GM12878 (cell line): ENCODE results near the gene NEO1. TPM values are rescaled to one million over a fixed set of nuclear protein-coding genes. Genes with fewer than 3 reads are reported as not detected.

Experiments used
- ATAC-seq: fragments of 200-7000 bp; cut with Tn5 transposase; 3 replicates; pipeline ENCODE4 v1.9.1; 2020; ENCODE audit warnings: mild to moderate bottlenecking, moderate library complexity
- BruUV-seq: library from RNA; stranded (reverse); fragments of 400-500 nt; replicated peaks from 2 replicates; lab custom pipeline; 2021; lab: Mats Ljungman, UMichigan
- CTCF ChIA-PET: fragments of 300-600 bp; sonication (Branson Sonifier 250); formaldehyde crosslinking; extraction: SDS; loops from one replicate; lab custom pipeline; 2021; ENCODE audit warnings: inconsistent platforms; lab: Yijun Ruan, JAX
- POLR2A ChIA-PET: fragments of 350-600 bp; formaldehyde crosslinking; extraction: SDS; loops from one replicate; lab custom pipeline; 2021; ENCODE audit warnings: inconsistent platforms; lab: Charles Lee
- RAD21 ChIA-PET: fragments of 300-600 bp; sonication (Branson Sonifier 250); formaldehyde crosslinking; loops from one replicate; lab custom pipeline; 2023; ENCODE audit warnings: antibody characterized with exemption; ENCODE audit not compliant: unreplicated experiment; lab: Charles Lee
- SMC1A ChIA-PET: fragments of 300-600 bp; sonication (Branson Sonifier 250); formaldehyde crosslinking; loops from one replicate; lab custom pipeline; 2023; ENCODE audit not compliant: unreplicated experiment, uncharacterized antibody; lab: Charles Lee
- DNase-seq: peaks from one replicate; pipeline ENCODE4 v3.0.0-alpha.2; 2011; ENCODE audit warnings: low read depth, low spot score
- FAIRE-seq: peaks from 3 replicates; lab custom pipeline; 2011; peaks lifted over from hg19 to GRCh38; lab: Jason Lieb, UNC
- H2AFZ ChIP-seq: 2 replicates; pipeline ENCODE4 v1.6.0; 2011; ENCODE audit warnings: low read depth, low read length, control low read depth; ENCODE audit not compliant: control insufficient read depth
- H3K27ac ChIP-seq: 2 replicates; pipeline ENCODE4 v1.5.1; 2011; ENCODE audit warnings: control low read depth; ENCODE audit not compliant: control insufficient read depth, insufficient read depth
- H3K27me3 ChIP-seq, 2 experiments: replicated peaks in 1 of 2; 2 replicates each; pipeline versions ENCODE4 v1.6.0 to v1.6.1; 2011; ENCODE audit warnings: low read length in 1 of 2; ENCODE audit not compliant: control insufficient read depth in 2 of 2, insufficient read depth in 2 of 2
- H3K36me3 ChIP-seq, 2 experiments: 2 replicates each; pipeline ENCODE4 v1.5.1; 2011; ENCODE audit warnings: low read length in 1 of 2; ENCODE audit not compliant: control insufficient read depth in 2 of 2, insufficient read depth in 2 of 2
- H3K4me1 ChIP-seq: 2 replicates; pipeline ENCODE4 v1.6.1; 2011; ENCODE audit warnings: mild to moderate bottlenecking, low read length, moderate library complexity, mixed read lengths; ENCODE audit not compliant: control insufficient read depth, insufficient read depth
- H3K4me2 ChIP-seq: 2 replicates; pipeline ENCODE4 v1.6.0; 2011; ENCODE audit warnings: control low read depth; ENCODE audit not compliant: control insufficient read depth, insufficient read depth
- H3K4me3 ChIP-seq: fragments of 200-600 bp; sonication (generic); 2 replicates; pipeline ENCODE4 v1.5.1; 2016
- H3K79me2 ChIP-seq: 2 replicates; pipeline ENCODE4 v1.6.0; 2011; ENCODE audit warnings: low read length; ENCODE audit not compliant: control insufficient read depth, insufficient read depth
- H3K9ac ChIP-seq: 2 replicates; pipeline ENCODE4 v1.8.0; 2011; ENCODE audit warnings: low read length, control low read depth, mixed read lengths; ENCODE audit not compliant: control insufficient read depth, insufficient read depth
- H3K9me3 ChIP-seq: replicated peaks from 3 replicates; pipeline ENCODE4 v1.5.1; 2011; ENCODE audit warnings: mild to moderate bottlenecking, low read length; ENCODE audit not compliant: control insufficient read depth, insufficient read depth
- H4K20me1 ChIP-seq: 2 replicates; pipeline ENCODE4 v1.6.0; 2011; ENCODE audit not compliant: control insufficient read depth, insufficient read depth
- CBFB ChIP-seq: IDR thresholded peaks from 2 replicates; pipeline ENCODE4 v1.6.1; 2016; ENCODE audit warnings: antibody characterized with exemption, low read depth
- CREB1 ChIP-seq: IDR thresholded peaks from 2 replicates; pipeline ENCODE4 v1.6.1; 2012; ENCODE audit warnings: low read depth, mild to moderate bottlenecking, inconsistent platforms
- MYC ChIP-seq: IDR thresholded peaks from 2 replicates; pipeline ENCODE4 v1.6.1; 2011; ENCODE audit warnings: mild to moderate bottlenecking, low read length, moderate library complexity, inconsistent platforms; ENCODE audit not compliant: insufficient read depth, insufficient replicate concordance, insufficient read length, severe bottlenecking
- POLR2A ChIP-seq: IDR thresholded peaks from 2 replicates; pipeline ENCODE4 v1.6.1; 2011; ENCODE audit warnings: low read depth, mild to moderate bottlenecking, low read length
- RAD21 ChIP-seq: IDR thresholded peaks from 2 replicates; pipeline ENCODE4 v1.6.1; 2011; ENCODE audit warnings: mild to moderate bottlenecking, low read depth, low read length, moderate library complexity; ENCODE audit not compliant: insufficient read depth
- RUNX3 ChIP-seq: IDR thresholded peaks from 2 replicates; pipeline ENCODE4 v1.6.1; 2012; ENCODE audit warnings: low read length, inconsistent platforms
- WGBS: methylation state at CpG from one replicate; pipeline ENCODE4 v1.1.6; 2016; ENCODE audit warnings: low lambda C conversion rate; ENCODE audit not compliant: insufficient replicate concordance, insufficient coverage; ENCODE audit errors: missing lambda C conversion rate; 5-methylcytosine and 5-hydroxymethylcytosine counted together
- in situ Hi-C: fragments of 300-500 bp; cut with MboI; formaldehyde crosslinking; loops from 9 replicates; pipeline ENCODE4 v1.14.3; 2018; ENCODE audit warnings: mixed read lengths
- intact Hi-C: fragments of 100-400 bp; cut with micrococcal nuclease; formaldehyde crosslinking; loops from one replicate; pipeline ENCODE4 v1.14.2; 2022; ENCODE audit not compliant: unreplicated experiment
- polyA plus RNA-seq, 11 experiments: library from polyadenylated mRNA; depleted of rRNA in 4 of 11; unstranded in 6 of 11; stranded (reverse) in 5 of 11; fragments of >200 nt; fragmentation: Nextera tagmentation in 4 of 11; fragmentation: Illumina TruSeq in 1 of 11; extraction: Ambion mirVana in 4 of 11; extraction: Trizol in 1 of 11; gene quantifications; 1 replicate in 1 of 11; 2 replicates in 10 of 11; pipeline versions ENCODE4 v1.2.1 to v1.2.3, GENCODE V29; 2011 to 2016; ENCODE audit warnings: inconsistent platforms in 2 of 11, missing spikeins in 2 of 11, low read depth in 1 of 11
- total RNA-seq, 4 experiments: library from RNA; depleted of rRNA in 3 of 4; stranded (reverse); fragments of >200 nt in 3 of 4; fragmentation: Illumina TruSeq in 1 of 4; extraction: Trizol in 1 of 4; gene quantifications; 2 replicates each; pipeline versions ENCODE4 v1.2.1 to v1.2.3, GENCODE V29; 2013 to 2021
- TF ChIP-seq, protein P1 (sequence below): fragments of 450-650 bp; IDR thresholded peaks from 2 replicates; pipeline ENCODE4 v1.6.1; 2018; ENCODE audit warnings: mild to moderate bottlenecking, low read depth, moderate library complexity; ENCODE audit not compliant: partially characterized antibody
- TF ChIP-seq, protein P2 (sequence below), 3 experiments: IDR thresholded peaks in 2 of 3; conservative IDR thresholded peaks in 1 of 3; 2 replicates each; pipeline ENCODE4 v1.5.1; 2011; ENCODE audit warnings: low read depth in 3 of 3, low read length in 3 of 3, mild to moderate bottlenecking in 3 of 3, control low read depth in 2 of 3, moderate library complexity in 2 of 3, inconsistent platforms in 1 of 3, mixed read lengths in 1 of 3; ENCODE audit not compliant: control insufficient read depth in 2 of 3, insufficient read depth in 1 of 3; ENCODE audit errors: extremely low read depth in 1 of 3

The NEO1 gene
- total and polyA plus RNA-seq, 10 of the 15 experiments (the other 5 are each of a cell fraction or from before 2014, with no cell fraction given), result 0.03 to 2.0 (median 0.32) TPM

DNA sequence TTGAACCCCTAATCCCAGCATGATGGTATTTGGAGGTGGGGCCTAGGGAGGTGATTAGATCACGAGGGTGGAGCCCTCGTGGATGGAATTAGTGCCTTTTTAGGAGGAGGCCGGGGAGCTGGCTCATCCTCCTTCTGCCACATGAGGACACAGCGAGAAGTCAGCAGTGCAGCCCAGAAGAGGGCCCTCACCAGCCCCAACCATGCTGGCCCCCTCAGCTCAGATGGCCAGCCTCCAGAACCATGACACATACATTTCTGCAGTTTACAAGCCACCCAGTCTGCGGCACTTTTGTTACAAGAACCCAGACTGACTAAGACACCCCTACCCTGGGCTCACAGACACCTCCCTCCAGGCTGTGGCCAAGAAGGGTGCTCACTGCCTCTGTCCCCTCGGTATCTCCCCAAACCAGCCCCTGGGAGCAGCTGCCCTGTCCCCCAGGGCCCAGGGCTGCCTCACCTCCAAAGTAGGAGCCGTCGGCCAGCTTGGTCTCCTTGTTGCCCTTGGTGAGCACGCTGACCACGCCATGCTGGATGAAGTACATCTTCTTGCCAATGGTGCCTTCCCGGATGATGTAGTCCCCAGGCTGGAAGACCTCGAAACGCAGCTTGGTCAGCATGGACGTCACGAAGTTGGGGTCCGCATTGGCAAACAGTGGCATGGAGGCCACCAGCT is 272.4 kb downstream of the NEO1 start (continued):
- TF ChIP-seq MYC, result no peak
- TF ChIP-seq, protein P1, sequence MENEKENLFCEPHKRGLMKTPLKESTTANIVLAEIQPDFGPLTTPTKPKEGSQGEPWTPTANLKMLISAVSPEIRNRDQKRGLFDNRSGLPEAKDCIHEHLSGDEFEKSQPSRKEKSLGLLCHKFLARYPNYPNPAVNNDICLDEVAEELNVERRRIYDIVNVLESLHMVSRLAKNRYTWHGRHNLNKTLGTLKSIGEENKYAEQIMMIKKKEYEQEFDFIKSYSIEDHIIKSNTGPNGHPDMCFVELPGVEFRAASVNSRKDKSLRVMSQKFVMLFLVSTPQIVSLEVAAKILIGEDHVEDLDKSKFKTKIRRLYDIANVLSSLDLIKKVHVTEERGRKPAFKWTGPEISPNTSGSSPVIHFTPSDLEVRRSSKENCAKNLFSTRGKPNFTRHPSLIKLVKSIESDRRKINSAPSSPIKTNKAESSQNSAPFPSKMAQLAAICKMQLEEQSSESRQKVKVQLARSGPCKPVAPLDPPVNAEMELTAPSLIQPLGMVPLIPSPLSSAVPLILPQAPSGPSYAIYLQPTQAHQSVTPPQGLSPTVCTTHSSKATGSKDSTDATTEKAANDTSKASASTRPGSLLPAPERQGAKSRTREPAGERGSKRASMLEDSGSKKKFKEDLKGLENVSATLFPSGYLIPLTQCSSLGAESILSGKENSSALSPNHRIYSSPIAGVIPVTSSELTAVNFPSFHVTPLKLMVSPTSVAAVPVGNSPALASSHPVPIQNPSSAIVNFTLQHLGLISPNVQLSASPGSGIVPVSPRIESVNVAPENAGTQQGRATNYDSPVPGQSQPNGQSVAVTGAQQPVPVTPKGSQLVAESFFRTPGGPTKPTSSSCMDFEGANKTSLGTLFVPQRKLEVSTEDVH, result no peak

DNA sequence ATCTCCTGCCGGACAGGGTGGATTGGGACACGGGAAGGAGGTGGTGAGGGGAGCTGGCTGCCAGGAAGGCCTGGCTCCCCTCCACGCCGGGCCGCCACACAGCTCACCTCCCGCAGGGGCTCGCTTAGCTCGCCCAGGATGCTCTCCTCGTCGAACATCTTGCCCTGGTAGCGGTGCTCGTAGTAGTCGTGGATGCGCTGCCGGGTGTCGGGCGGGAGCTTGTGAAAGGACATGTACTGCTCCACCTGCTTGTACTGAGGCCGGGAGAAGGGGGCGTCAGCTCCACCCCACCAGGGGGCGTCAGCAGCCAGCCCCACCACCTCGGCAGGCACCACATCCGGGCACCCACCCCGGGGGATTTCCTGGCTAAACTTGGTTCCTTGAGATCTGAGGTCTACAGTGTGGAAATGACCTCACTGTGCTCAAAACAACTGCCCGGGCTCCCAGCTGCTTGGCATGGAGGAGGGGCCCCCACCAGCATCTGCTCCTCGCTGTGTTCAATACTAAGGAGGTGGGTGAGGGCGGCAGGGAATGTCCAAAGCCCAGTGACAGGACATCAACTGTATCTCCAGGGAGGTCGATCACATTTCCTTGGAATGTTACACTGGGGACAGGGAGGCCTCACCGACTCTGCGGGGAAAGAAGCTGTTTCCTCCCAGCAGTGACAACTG is 273.1 kb downstream of the NEO1 start:
- Histone ChIP-seq H4K20me1 (no peaks in the 10 kb centered on the region), H3K9me3 (no peaks in the 10 kb centered on the region), H2AFZ (no peak overlapping the region), H3K27me3 (no peaks in the 10 kb centered on the region), H3K36me3 (no peaks in the 10 kb centered on the region), H3K4me3 (no peak overlapping the region), H3K4me1 (peaks cover 4% of the 10 kb centered on the region; the same call in 1 of the 2 replicates), H3K27ac (no peak overlapping the region), H3K79me2 (no peaks in the 10 kb centered on the region), H3K4me2 (0 out of 2 replicates have a peak overlapping the region, but pooled peaks have one; percentile 17), H3K9ac (no peak overlapping the region)
- ChIA-PET RAD21 (interaction anchor here (0.7 kb wide), 1 partner anchor 375 kb away, joined by 3 read pairs; no protein-coding TSS in a partner anchor), SMC1A (no interaction called here), POLR2A (no interaction called here), CTCF (interaction anchor here (0.6 to 0.8 kb wide), 2 partner anchors 81 to 375 kb away, joined by 3 read pairs; no protein-coding TSS in a partner anchor)
- 52% methylated on average over 29 of the region's 29 CpGs for WGBS
- no peak for FAIRE-seq
- in situ Hi-C loops, result no loop called here
- intact Hi-C loops, result no loop called here
- no peak for DNase-seq
- peak; percentile 78 for ATAC-seq
- TF ChIP-seq, protein P2, sequence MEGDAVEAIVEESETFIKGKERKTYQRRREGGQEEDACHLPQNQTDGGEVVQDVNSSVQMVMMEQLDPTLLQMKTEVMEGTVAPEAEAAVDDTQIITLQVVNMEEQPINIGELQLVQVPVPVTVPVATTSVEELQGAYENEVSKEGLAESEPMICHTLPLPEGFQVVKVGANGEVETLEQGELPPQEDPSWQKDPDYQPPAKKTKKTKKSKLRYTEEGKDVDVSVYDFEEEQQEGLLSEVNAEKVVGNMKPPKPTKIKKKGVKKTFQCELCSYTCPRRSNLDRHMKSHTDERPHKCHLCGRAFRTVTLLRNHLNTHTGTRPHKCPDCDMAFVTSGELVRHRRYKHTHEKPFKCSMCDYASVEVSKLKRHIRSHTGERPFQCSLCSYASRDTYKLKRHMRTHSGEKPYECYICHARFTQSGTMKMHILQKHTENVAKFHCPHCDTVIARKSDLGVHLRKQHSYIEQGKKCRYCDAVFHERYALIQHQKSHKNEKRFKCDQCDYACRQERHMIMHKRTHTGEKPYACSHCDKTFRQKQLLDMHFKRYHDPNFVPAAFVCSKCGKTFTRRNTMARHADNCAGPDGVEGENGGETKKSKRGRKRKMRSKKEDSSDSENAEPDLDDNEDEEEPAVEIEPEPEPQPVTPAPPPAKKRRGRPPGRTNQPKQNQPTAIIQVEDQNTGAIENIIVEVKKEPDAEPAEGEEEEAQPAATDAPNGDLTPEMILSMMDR (IDR thresholded peaks at IDR 0.05 in 2 of 3, conservative IDR thresholded peaks at IDR 0.05 in 1 of 3; ENCODE audit: control insufficient read depth in 2 of 3, extremely low read depth in 1 of 3, insufficient read depth in 1 of 3, low read depth in 3 of 3, low read length in 3 of 3), result 0 out of 6 replicates have a peak, but pooled peaks of 1 of the 3 experiments have one; percentile 8
- 0 out of 2 replicates have a peak, but pooled peaks have one; percentile 9 for TF ChIP-seq RAD21
- no peak for TF ChIP-seq POLR2A
- TF ChIP-seq CBFB, result no peak
- TF ChIP-seq CREB1, result 0 out of 2 replicates have a peak, but pooled peaks have one; percentile 29
- peak; percentile 49 for TF ChIP-seq RUNX3
- BruUV-seq, result no TSS peak
